DMS114 treated with DMSO at 0.1 percent for 48 hours (cell line): Measurements from ENCODE around the gene ESRRG.

ENCODE experiments used
- DNase-seq: peaks from one replicate; lab custom pipeline; 2025; ENCODE audit not compliant: unreplicated experiment; lab: John Stamatoyannopoulos, UW

The ESRRG gene

DNA sequence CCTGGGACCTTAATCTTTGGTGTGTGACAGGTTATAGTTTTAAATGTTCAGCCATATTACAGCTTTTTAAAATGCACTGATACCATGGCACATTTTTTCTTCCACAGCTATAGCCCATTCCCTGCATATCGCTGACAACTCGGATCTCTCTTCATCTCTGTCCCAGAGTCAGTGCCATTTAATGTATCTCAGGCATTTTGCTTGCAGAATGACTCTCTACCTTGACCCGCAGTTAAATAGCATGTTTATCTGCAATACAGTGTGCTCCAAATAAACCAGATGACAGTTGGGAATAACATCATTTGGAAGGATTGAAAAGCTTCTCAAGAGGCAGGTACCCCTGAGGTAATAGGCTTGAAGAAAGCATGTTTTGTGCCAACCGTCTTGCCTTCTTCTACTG, 200.2 kb downstream of the ESRRG start:
- no peak for DNase-seq

DNA sequence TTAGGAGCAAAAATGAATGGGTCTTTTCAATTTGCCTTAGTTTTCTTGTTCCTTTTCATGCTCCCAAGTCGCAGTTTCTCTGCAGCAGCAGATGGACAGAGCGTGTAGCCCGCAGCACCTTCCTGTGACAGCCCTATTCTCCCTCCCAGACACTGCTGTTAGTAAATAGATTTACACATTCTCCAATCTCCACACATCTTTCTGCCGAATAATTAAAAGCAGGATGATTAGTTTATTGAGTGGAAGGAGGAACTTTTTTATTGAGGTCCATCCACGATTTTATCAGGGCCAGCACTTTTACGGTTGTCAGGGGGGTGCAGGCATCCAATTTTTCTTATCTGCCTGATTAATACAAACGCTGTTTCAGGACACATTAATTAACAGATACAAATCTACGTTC, 201.8 kb downstream of the ESRRG start:
- DNase-seq = no peak

- DNase-seq = no peak
Observed at GRCh38 chr1:216518844-216519627, 204.2 kb downstream of the ESRRG start.

GRCh38 chr1:216502528-216503162, 220.6 kb downstream of the ESRRG start:
- no peak for DNase-seq

DNA sequence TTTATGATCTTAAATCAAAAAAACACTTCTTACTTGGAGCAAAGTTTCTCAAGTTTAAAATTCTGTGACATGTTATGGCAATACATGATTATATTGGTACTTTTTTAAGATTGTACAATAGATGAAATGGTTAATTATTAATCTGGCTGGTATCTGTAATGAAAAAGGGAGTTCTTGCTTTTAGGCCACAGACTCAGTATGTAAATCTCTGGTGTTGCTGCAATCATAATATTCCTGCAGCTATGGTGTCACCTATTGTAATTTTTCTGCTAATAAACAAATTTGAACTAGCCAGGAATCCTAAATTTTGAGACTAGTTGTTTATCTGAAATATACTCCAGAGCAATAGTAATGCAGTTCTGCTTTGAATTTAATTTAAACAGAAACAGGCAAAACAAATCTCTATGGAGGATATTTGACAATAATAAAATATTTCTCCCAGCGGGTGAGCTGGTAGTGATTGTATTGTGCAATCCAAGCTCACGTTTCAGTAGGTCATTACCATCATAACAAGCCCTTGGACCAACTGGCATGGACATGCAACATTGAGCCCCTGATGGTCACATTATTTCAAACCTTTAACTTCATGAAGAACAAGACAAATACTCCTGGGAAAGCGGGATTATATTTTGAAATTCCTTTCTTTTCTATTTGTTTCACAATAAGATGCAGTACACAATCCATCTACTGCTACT, 222.8 kb downstream of the ESRRG start:
- DNase-seq = no peak

- DNase-seq = no peak
Observed at GRCh38 chr1:216499581-216500272, 223.5 kb downstream of the ESRRG start.

DNA sequence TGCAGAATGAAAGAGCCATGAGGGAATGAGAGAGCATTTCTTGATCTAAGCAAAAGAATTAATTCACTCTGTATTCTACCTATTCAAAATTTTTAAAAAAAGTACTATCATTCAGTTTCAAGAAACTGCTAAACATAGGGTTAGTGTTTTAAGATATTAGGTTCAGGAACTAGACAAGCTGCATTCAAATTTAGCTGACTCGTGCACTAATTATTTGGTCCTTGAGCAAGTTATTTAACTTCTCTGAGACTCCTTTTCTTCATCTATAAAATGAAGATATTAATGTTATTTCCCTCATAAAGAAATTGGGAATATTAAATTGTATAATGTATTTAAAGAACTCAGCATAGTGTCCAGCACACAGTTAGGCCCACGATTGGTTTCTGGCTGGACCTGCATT, 225.0 kb downstream of the ESRRG start:
- no peak for DNase-seq

GRCh38 chr1:216485042-216485441, 238.2 kb downstream of the ESRRG start:
- DNase-seq = no peak

DNA sequence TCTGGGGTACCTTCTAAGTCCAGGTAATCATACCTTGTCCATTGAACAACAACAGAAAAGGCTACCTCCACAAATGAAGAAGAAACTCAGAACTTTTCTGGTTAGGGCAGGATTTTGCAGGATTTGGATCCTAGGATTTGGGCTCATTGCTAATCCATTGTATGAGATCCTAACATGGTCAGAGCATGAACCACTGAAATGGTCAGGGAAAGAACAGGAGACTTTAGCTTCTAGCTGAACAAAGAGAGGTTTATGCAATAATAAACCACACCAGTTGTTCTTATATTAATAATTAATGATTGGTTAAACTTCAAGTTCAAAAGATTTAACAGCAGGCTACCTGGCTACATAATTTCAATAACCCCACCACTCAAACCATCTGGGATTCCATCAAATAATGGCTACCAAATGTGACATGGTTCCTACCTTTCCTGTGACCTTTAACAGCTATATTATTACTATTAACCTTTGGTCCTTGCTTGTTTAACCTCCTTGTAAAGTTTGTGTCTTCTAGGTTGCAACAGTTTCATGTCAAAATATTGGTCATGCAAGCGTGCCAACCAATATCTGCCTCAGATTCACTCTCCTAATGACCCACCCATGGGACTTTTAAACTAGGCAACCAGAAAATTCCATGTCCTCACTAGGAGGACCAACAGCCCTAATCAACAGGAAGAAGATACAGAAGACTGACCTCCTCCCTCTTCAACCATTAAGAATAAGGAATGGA, 239.4 kb downstream of the ESRRG start:
- DNase-seq = no peak

DNA sequence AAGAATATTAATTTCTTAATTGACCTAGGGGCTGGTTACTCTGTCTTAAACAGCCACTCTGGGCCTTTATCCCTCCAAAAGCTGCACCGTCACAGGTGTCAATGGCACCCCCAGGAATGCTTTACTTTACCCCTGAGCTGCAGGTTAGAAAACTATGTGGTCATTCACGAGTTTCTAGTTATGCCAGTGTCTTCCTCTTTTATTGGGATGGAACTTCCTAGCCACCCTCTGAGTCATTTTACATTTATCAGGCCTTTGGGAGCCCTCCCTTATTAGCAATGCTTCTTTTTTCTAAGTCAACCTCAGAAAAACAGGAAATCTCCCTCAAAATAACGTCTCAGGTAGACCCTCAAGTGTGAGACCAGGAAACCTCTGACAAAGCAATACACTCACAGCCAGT, 240.6 kb downstream of the ESRRG start:
- no peak for DNase-seq

GRCh38 chr1:216478238-216478637, 245.0 kb downstream of the ESRRG start:
- no peak for DNase-seq

DNA sequence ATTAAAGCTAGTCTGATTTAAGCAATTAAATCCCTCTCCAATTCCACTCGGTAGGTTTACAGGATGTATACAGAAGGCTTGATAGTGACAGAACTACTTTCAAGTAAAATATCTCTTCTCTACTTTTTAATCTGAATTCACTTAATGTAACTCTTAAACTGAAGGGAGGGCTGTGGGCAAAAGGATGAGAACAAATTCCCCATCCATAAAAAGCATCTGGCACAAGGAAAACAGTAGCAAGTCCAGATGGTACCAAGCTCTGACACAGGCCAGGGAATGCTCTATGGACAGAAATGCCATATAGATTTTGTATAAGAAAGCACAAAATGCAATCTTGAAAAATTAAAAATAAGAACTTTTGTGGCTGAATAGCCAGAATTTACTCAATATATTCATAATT, 246.9 kb downstream of the ESRRG start:
- DNase-seq = no peak

GRCh38 chr1:216475659-216476276, 247.5 kb downstream of the ESRRG start:
- DNase-seq = no peak

- no peak for DNase-seq
Observed at GRCh38 chr1:216466162-216466801, 256.9 kb downstream of the ESRRG start.

GRCh38 chr1:216464489-216464888, 258.7 kb downstream of the ESRRG start:
- DNase-seq = no peak

GRCh38 chr1:216462066-216462775, 261.0 kb downstream of the ESRRG start:
- DNase-seq = no peak

GRCh38 chr1:216461466-216461865, 261.8 kb downstream of the ESRRG start:
- no peak for DNase-seq

GRCh38 chr1:216459651-216460207, 263.5 kb downstream of the ESRRG start:
- no peak for DNase-seq

DNA sequence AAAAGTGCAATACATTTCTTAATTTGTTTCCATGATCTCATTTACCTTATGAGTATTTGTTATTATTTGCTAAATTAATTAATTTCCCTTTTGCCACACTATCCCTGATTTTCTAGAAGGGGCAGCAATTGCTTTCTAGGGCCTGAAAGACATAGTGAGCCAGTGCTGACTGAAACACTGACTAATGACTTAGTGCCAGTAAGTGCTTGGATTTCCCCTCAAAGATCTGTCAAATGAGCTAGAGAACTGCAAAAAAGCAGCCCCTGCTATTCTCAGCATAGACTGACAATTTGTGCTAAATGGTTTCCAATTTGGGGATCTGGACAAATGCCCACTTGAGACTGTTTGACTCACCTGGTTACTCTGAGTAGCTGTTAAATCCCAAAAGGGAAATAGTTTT, 264.4 kb downstream of the ESRRG start:
- DNase-seq = no peak
